DMS153 treated with DMSO at 0.1 percent for 48 hours (cell line): ENCODE measurements around the gene MIS18A.
"Not testable (repeated sequence)": the region's sequence is repeated elsewhere in the genome, so short reads cannot be mapped to it uniquely, and the experiment has no call there.

ENCODE experiments used
- DNase-seq: peaks from one replicate; lab custom pipeline; 2025; ENCODE audit not compliant: unreplicated experiment; lab: John Stamatoyannopoulos, UW

The MIS18A gene

GRCh38 chr21:32278518-32279376 lies at the start of gene MIS18A:
MIS18A (minus strand) TSS chr21:32279049; CDS start chr21:32279014, 35 bp downstream.
- peak; percentile 91 for DNase-seq

- no peak for DNase-seq
Measured at GRCh38 chr21:32328595-32328994, 49.7 kb upstream of the MIS18A start.

- DNase-seq: no peak
Measured at GRCh38 chr21:32325706-32326105, 46.9 kb upstream of the MIS18A start.

- no peak for DNase-seq
Measured at GRCh38 chr21:32322676-32323075, 43.8 kb upstream of the MIS18A start.

GRCh38 chr21:32322103-32322502 lies 43.3 kb upstream of the MIS18A start:
- DNase-seq: no peak

- no peak for DNase-seq
Measured at GRCh38 chr21:32321480-32321879, 42.6 kb upstream of the MIS18A start.

- DNase-seq: no peak
Measured at GRCh38 chr21:32320726-32321125, 41.9 kb upstream of the MIS18A start.

GRCh38 chr21:32320059-32320458 lies 41.2 kb upstream of the MIS18A start:
- DNase-seq: no peak

- no peak for DNase-seq
Measured at GRCh38 chr21:32319012-32319411, 40.2 kb upstream of the MIS18A start.

GRCh38 chr21:32317726-32318125 lies 38.9 kb upstream of the MIS18A start:
- no peak for DNase-seq

- no peak for DNase-seq
Measured at GRCh38 chr21:32316361-32317215, 37.7 kb upstream of the MIS18A start.

- no peak for DNase-seq
Measured at GRCh38 chr21:32315511-32316281, 36.8 kb upstream of the MIS18A start.

GRCh38 chr21:32314806-32315205 lies 36.0 kb upstream of the MIS18A start:
- no peak for DNase-seq

GRCh38 chr21:32312976-32313375 lies 34.1 kb upstream of the MIS18A start:
- no peak for DNase-seq

GRCh38 chr21:32312326-32312725 lies 33.5 kb upstream of the MIS18A start:
- DNase-seq: no peak

GRCh38 chr21:32311621-32312020 lies 32.8 kb upstream of the MIS18A start:
- DNase-seq: no peak

GRCh38 chr21:32310976-32311375 lies 32.1 kb upstream of the MIS18A start:
- not testable (repeated sequence) for DNase-seq

GRCh38 chr21:32309906-32310460 lies 31.1 kb upstream of the MIS18A start:
- DNase-seq: no peak

- DNase-seq: no peak
Measured at GRCh38 chr21:32308696-32309095, 29.8 kb upstream of the MIS18A start.

GRCh38 chr21:32307706-32308105 lies 28.9 kb upstream of the MIS18A start:
- DNase-seq: no peak
